HG02938 (cell line): ENCODE results near the gene CPVL.

Experiments used
- ATAC-seq: cut with Tn5 transposase; IDR thresholded peaks from one replicate; pipeline ENCODE4 v1.9.1; 2021; ENCODE audit warnings: mild to moderate bottlenecking, moderate library complexity; ENCODE audit not compliant: unreplicated experiment

CPVL gene

GRCh38 chr7:29146057-29146706 is at the start of gene CPVL:
Gene CPVL (minus strand): TSS chr7:29146537. CDS start chr7:29121061, 25,476 bp downstream.
- no peak for ATAC-seq

DNA sequence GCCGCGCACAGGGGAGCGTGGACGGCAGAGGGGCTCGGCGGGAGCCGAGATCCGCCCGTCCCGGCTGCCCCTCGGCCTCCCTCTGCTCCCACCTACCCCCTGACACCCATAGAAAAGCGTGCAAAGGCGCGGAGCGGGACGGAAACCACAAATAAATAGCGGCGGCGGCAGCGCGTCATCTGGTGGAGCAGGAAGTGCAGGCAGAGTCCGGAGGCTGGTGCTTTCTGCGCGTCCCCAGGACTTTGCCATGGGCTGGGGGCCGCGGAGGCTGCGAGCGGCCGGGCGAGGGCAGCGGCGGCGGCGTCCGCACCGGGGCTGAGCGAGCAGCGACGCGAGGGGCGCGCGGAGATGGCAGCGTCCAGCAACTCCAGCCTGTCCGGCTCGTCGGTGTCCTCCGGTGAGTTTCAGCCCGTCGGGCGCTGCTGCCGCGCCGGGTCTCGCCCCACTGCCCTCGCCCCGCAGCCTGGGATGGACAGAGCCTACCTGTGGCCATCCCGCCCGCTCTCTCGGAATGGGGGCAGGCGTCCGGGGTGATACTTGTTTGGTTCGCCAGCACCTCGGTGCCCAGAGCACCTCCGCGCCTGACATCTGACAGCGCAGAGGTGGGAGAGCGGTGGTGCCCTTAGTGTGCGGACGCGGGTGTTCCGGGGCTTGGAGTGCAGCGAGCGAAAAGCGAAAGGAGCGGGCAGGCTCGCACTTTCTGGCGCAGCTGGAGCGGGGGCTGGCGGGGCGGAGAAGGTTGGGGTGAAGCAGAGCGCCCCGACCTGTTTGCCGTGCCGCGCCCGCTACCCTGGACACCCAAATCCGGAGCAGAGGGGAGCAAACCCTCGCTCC is 48.5 kb upstream of the CPVL start, which contains the start of gene CHN2:
Gene CHN2 (plus strand): TSS at position 182 of the 834 bp plus-strand sequence.
- ATAC-seq = no peak

DNA sequence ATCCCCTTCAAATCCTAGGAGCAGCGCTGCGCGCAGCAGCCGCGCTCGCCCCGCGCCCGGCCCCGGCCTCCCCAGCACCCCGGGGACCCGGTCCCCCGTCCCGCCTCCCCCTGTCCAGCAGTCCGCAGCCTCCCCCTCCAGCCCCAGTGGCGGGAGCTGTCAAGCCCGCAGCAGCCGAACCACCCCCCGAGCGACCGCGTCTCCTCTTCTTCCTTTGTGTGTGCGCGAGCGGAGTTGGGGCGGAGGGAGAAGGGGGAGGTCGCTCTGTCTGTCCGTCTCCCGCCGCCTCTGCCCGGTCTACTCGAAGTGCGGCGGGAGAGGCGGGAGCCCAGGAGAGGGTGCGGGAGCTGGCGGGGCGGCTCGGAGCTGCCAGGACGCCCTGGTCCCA is 47.9 kb upstream of the CPVL start:
- no peak for ATAC-seq

DNA sequence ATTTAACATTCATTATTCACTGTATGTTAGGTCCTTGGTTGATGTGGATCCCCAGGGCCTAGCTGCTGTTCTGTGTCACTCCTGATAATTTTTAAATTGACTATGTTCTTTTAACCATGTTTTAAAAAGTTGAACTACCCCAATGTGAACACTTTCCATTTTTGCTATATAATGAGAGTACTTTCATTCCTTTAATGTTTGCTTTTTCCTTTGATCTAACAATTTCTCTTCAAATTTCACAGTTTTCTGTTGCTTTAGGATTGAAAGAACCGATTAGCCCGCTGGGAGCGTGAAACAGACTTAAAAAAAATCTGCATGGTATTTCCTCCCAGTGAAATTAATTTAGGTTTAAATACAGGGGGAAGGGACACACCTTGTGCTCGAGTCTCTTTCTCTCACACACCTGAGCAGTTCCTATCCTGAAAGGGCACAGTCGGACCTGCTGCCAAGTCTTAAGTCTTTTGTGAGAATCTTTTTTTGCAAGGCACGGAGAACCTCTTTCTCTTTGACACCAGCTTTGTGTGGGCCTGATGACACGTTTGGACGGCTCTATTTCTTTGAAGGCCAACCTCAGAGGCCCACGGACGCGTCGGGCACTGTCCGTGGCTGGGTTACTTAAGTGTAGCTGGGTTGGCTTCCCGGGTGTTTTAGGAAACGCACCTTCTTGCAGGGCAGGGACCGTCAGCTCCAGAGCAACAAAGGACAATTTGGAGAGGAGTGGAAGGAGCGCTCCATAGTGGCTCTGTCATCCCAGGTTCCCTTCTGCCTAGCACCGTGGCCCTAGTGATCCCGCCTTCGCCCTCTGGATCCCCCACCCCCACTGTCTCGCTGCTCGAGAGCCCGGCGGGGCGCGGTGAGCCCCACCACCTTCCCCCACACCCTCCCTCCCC is 47.2 kb upstream of the CPVL start:
- no peak for ATAC-seq

DNA sequence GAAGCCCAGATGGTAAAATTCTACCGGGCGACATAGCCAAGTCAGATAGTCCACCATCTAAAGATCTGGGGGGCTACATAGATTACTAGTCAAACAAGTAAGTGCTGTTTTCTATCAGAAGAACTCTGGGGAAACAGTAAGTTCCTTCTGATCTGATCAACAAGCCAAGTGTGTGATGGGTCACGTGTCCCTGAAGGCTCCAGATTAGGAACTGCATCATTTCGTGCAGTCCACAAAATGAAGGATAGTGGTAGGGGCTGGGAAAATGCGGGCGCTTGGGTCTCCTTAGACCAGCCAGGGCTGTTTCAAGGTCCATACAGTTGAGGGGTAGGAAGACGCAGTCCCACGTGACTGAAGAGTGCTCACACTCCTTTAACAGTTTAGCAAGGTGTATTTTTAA is 46.5 kb upstream of the CPVL start:
- ATAC-seq = no peak

DNA sequence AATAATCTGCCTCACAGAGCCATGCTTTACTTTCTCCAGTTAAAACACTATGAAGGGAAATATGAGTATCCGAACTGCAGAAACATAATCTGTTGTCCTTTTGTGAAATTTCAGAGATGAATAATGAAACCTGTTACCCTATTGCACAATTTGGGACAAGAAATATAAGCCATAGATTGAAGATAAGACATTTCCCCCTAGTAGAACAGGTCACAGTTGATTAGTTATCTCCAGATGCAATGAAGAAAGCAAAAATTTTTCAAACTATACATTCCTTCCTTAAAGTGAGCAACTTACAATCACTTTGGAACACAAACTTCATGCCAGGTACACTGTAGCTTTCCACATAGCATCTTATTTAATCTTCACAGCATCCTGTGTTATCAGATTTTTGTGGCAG is 46.0 kb upstream of the CPVL start:
- ATAC-seq = no peak

GRCh38 chr7:29190349-29191045 is 44.2 kb upstream of the CPVL start:
- ATAC-seq = no peak

DNA sequence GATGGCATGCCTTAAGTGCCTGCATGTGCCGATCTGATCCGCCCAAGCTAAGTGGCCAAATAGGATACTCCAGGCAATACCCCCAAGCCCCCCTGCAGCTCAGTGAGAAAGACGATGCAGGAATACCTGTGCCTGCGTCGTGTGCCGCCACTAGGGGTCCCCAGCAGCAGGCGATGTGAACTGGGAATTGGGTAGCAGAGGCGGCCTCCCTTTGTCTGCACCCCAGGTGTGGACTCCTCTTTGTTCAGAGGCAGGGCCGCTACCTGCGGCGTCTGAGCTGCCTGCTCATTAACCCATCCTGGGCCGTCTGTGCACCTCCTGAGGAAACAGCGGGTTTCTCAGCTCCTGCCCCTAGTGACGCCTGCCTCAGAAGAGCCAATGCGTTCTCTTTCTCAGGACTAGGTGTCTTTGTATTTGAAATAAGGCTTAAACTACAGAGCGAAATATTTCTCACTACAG is 43.4 kb upstream of the CPVL start:
- peak; percentile 57 for ATAC-seq

- no peak for ATAC-seq
These were observed 39.3 kb upstream of the CPVL start for GRCh38 chr7:29185613-29186012.

DNA sequence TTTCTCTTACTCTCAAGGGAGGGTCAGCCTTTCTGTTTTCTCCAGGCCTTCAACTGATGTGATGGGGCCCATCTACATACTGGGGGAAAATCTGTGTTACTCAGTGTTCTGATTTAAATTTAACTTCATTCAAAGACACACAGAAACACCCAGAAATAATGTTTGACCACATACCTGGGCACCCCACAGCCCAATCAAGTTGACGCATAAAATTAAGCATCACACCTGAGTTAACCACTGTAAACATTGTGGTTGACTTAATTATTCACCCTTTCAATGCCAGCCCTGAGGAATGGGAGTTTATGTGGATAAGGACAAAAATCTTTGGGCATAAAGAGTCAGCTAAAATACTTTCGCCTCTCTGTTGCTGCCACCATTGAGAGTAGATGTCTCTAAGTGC is 38.3 kb upstream of the CPVL start:
- no peak for ATAC-seq

GRCh38 chr7:29179115-29179514 is 32.8 kb upstream of the CPVL start:
- ATAC-seq = no peak

- ATAC-seq = no peak
These were observed 31.7 kb upstream of the CPVL start for GRCh38 chr7:29177963-29178600.

- no peak for ATAC-seq
These were observed 27.1 kb upstream of the CPVL start for GRCh38 chr7:29173458-29173857.

- no peak for ATAC-seq
These were observed 24.4 kb upstream of the CPVL start for GRCh38 chr7:29170781-29171180.

GRCh38 chr7:29167721-29168120 is 21.4 kb upstream of the CPVL start:
- no peak for ATAC-seq

DNA sequence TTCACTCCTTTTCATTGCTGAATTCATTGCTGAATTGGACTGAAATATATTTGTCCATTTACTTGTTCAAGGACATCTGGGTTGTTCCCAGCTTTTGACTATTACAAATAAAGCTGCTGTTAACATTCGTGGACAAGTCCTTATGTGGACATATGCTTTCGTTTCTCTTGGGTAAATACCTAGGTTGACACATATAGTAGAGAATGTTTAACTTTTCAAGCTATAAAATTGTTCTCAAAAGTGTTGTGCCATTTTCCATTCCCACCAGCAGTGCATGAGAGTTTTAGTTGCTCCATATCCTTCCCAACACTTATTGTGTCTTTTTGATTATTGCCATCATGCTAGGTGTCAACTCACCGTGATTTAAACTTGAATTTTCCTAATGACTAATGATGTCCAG is 17.5 kb upstream of the CPVL start:
- no peak for ATAC-seq

DNA sequence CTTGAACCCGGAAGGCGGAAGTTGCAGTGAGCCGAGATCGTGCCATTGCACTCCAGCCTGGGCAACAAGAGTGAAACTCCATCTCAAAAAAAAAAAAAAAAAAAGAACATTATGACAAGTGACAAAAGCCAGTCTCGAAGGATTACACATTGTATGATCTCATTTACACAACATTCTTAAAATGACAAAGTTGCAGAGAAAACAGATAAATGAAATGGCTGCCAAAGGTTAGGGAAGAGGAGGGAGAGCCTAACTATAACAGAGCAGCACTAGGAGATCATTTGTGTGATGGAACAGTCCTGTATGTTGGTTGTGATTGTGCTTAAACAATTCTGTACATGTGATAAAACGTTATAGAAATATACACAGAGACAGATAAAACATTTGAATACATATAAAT is 16.2 kb upstream of the CPVL start:
- ATAC-seq = no peak

- no peak for ATAC-seq
These were observed 14.9 kb upstream of the CPVL start for GRCh38 chr7:29161231-29161630.

- ATAC-seq = no peak
These were observed 13.7 kb upstream of the CPVL start for GRCh38 chr7:29160080-29160479.

DNA sequence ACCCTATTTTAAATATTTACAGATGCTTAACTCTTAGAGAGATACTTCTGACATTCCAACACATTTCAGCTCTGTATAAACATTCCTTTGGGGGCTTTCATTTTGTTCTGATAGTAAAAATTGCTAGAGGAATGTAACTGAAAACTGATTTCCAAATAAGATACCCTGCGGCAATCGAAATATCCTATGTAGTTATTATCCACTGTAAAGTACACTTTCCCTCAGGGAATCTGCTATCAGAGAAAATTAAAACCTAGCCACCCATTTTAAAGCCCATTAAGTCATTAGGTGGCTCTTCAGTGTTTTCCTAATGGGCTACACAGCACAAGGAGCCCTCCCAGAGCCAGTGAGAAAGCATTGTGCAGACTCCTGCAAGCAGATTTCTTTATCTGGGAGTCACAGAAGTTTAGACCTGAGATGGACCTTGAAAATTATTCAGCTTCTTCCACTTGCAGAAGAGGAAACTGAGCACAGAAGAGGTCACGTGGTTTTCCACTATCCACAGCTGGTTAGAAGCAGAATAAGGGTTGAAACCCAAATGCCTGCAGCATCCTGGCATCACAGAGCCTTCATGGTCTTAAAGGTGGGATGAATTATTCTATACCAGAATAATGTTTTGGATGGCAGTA is 12.6 kb upstream of the CPVL start:
- ATAC-seq = no peak
